Epithelial cell of umbilical artery (primary cell): ENCODE data around the gene ANKRD22. TPM values are rescaled to one million over a fixed set of nuclear protein-coding genes. Genes with fewer than 3 reads are reported as not detected.

Source experiments
- total RNA-seq: library from RNA; depleted of rRNA; stranded (reverse); fragments of >200 nt; gene quantifications from 2 replicates; pipeline ENCODE4 v1.2.3, GENCODE V29; 2014

The ANKRD22 gene
- not detected in 2 replicates for total RNA-seq

DNA sequence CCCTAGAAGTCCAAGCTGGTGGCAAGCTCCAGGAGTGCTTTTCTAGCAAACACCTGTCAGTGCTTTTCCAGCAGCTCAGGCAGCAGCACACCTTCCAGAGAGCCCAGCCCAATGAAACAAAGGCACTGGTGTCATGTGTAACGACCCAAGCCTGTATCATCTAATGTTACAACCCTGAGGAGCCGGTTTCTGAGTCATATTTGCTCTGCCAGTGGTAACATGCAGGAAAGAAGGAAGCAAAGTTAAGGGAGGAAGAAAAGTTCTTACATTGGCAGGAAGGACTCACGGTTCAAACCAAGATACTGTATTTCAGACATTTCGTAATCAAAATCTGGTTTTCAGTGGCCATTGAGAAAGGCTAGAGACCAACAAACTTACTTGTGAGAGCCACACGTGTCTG, at the start of gene ANKRD22:
ANKRD22 (minus strand) TSS at position 139 of the 400 bp plus-strand sequence. CDS start 237 bp downstream, outside the sequence.

DNA sequence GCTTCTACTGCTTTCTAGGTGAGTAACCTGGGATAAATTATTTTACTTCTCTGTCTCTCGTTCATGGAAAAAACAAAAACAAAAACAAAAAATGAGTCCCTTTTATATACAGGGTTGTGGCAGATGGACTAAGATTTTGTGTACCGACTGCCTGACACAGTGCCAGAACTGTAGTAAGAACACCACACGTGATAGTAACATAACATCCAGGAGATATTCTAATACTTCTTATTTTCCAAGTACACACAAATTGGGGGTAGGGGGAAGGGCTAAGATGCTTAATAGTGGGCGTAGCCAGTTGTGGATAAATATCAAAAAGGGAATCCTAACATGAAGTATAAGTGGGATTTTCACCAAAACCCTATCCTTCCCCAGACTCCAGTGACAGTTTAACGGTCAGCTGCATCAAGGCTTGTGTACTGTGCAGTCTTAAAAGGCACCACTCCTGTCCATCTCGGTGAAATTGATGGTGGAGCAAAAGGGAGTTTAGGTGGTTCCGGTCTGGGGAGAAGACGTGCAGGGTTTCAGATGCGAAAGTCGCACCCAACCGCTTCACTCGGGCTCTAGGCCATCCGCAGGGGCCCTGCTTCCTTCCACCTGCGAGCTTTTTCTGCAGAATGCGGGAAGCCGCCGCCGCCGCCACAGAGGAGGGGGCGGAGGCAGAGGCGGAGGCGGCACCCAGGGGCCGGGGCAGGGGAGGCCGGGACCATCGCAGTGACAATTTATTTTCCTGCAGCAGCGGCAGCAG, 28.1 kb upstream of the ANKRD22 start, which contains the start of gene STAMBPL1:
STAMBPL1 (plus strand) TSS at position 712 of the 748 bp plus-strand sequence. CDS start 21,464 bp downstream, outside the sequence.

DNA sequence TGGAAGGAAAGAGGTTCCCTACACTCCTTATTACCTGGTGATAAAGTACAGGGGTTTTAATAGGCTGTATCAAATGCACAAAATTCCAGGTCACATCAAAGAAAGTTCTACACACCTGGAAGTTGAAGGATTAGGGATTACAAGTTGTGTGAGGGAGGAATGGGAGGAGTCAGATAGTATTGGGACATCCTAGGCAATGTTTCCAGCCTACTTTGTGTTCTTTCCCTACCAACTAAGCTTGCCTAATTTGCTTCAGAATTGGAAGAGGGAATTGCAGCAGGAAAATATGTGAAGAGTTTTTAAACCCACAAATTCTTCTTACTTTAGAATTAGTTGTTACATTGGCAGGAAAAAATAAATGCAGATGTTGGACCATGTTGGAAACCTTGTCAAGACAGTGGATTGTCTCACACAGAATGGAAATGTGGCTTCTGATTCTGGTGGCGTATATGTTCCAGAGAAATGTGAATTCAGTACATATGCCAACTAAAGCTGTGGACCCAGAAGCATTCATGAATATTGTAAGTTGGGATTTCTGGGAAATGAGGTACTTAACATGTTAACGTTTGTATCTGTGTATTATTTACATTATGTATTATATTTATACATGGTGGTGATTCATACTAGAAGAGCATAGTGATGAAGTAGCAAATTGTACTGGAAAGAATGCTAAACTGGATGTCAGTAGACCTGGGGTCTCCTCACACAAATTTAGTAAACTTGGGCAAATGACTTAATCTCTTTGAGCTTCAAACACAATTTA, 48.9 kb downstream of the ANKRD22 start, which contains the start of gene LIPM:
LIPM (plus strand) TSS at position 208 of the 763 bp plus-strand sequence; CDS start at position 375, 167 bp downstream.

Other genes with a start within 250 kb of the ANKRD22 start
- not detected in 2 replicates for gene LIPF, start 187.4 kb downstream of the ANKRD22 start, total RNA-seq
- not detected in 2 replicates for gene LIPK, start 145.6 kb downstream of the ANKRD22 start, total RNA-seq
- gene LIPN, start 91.8 kb downstream of the ANKRD22 start, total RNA-seq = not detected in 2 replicates
- gene LIPM, start 49.1 kb downstream of the ANKRD22 start, total RNA-seq = not detected in 2 replicates
- under 0.01 and 0.61 TPM in 2 replicates for gene STAMBPL1, start 28.4 kb upstream of the ANKRD22 start, total RNA-seq
- 7.1 and 14.0 TPM in 2 replicates for gene ACTA2, start 100.9 kb upstream of the ANKRD22 start, total RNA-seq
- 6.2 and 10.9 TPM in 2 replicates for gene FAS, start 139.0 kb upstream of the ANKRD22 start, total RNA-seq